Measurements from ENCODE around the gene ZNF407.

DNA sequence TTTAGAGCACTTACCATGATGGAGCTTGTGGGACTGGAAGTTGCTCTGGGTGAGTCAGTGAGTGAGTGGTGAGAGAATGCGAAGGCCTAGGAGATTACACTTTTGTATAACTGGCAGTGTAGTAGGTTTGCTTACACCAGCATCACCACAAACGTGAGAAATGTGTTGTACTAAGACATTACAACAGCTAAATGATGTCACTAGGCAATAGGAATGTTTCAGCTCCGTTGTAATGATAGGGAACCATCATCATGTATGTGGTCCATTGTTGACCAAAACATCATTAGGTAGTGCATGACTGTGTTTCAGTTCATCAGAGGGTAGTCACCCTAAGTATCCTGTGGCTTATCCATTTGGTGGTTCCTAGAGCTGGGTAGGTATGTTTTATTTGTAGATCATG lies 11.9 kb downstream of the ZNF407 start:
- TF ChIP-seq CTCF (IDR thresholded peaks at IDR 0.05) = no peak
- TF ChIP-seq POLR2A (IDR thresholded peaks at IDR 0.05) = no peak

Data from stomach (tissue), 4 donors.